Measurements from ENCODE around the gene MRPL58.

- TF ChIP-seq POLR2A (IDR thresholded peaks at IDR 0.05), result no peak
- TF ChIP-seq POLR2AphosphoS5 (IDR thresholded peaks at IDR 0.05), result peak; percentile 64 to 86 (median 83)
These were observed 25.0 kb upstream of the MRPL58 start, which contains the start of gene CDR2L for GRCh38 chr17:74987418-74987908.
